A549 treated with GW870086 at 1 μM for 4 hours (cell line): ENCODE measurements around the gene SERPINB11. TPM values are rescaled to one million over a fixed set of nuclear protein-coding genes. Genes with fewer than 3 reads are reported as not detected.

Experiments
- total RNA-seq: library from RNA; stranded (reverse); fragments of 200-300 nt; extraction: Qiagen RNA extraction; gene quantifications from 5 replicates; pipeline ENCODE4 v1.2.3, GENCODE V29; 2022; ENCODE audit warnings: low read depth

The SERPINB11 gene
- total RNA-seq, result 0.13 to 0.17 TPM (median 0.15 TPM) in 3 of 5 replicates, not detected in the others

GRCh38 chr18:63702660-63703059, at the start of gene SERPINB11:
TSS of gene SERPINB11 (plus strand) at chr18:63702960. CDS start at chr18:63710194, 7,234 bp downstream.

GRCh38 chr18:63661750-63662149, 41.0 kb upstream of the SERPINB11 start, which contains the start of gene SERPINB3:
TSS of gene SERPINB3 (minus strand) at chr18:63661893. CDS start at chr18:63661216, 677 bp downstream.

Other genes starting within 250 kb of the SERPINB11 start
- gene SERPINB5, start 226.0 kb upstream of the SERPINB11 start, total RNA-seq, result 0.07 to 0.13 TPM (median 0.10 TPM) in 4 of 5 replicates, not detected in the other
- gene SERPINB12, start 160.6 kb upstream of the SERPINB11 start, total RNA-seq, result not detected in 5 replicates
- not detected in 5 replicates for gene SERPINB13, start 115.6 kb upstream of the SERPINB11 start, total RNA-seq
- gene SERPINB4, start 58.7 kb upstream of the SERPINB11 start, total RNA-seq, result 0.07 to 0.26 TPM (median 0.15 TPM) in 5 replicates
- 0.07 to 0.13 TPM (median 0.10 TPM) in 3 of 5 replicates, not detected in the others for gene SERPINB3, start 41.1 kb upstream of the SERPINB11 start, total RNA-seq
- 1.4 to 2.8 TPM (median 2.0 TPM) in 5 replicates for gene SERPINB7, start 72.5 kb downstream of the SERPINB11 start, total RNA-seq
- 0.07 TPM in 1 of 5 replicates, not detected in the others for gene SERPINB2, start 184.7 kb downstream of the SERPINB11 start, total RNA-seq
- not detected in 5 replicates for gene SERPINB10, start 205.0 kb downstream of the SERPINB11 start, total RNA-seq
- gene HMSD, start 246.3 kb downstream of the SERPINB11 start, total RNA-seq, result 0.71 TPM in 1 of 5 replicates, not detected in the others